Stimulated activated CD8-positive, alpha-beta memory T cell treated with anti-CD3 and anti-CD28 coated beads, Interleukin-4, amount 100 ng/mL, for 24 hours (primary cell): ENCODE data around the gene PDE3A.
"Not testable (repeated sequence)": the region's sequence is repeated elsewhere in the genome, so short reads cannot be mapped to it uniquely, and the experiment has no call there.

Source experiments
- DNase-seq: peaks from one replicate; pipeline ENCODE4 v3.0.0-alpha.2; 2020; ENCODE audit warnings: low read depth

Gene PDE3A

GRCh38 chr12:20604408-20605067 is 236.2 kb downstream of the PDE3A start:
- DNase-seq, result no peak

- not testable (repeated sequence) for DNase-seq
Measured at GRCh38 chr12:20615020-20615419, 246.7 kb downstream of the PDE3A start.

- no peak for DNase-seq
Measured at GRCh38 chr12:20616093-20616492, 247.8 kb downstream of the PDE3A start.

- DNase-seq, result no peak
Measured at GRCh38 chr12:20620261-20620660, 251.9 kb downstream of the PDE3A start.

- no peak for DNase-seq
Measured at GRCh38 chr12:20624718-20625117, 256.4 kb downstream of the PDE3A start.

- DNase-seq, result no peak
Measured at GRCh38 chr12:20625531-20625930, 257.2 kb downstream of the PDE3A start.

GRCh38 chr12:20627001-20627588 is 258.8 kb downstream of the PDE3A start:
- DNase-seq, result no peak

GRCh38 chr12:20628226-20628787 is 260.0 kb downstream of the PDE3A start:
- DNase-seq, result no peak

- DNase-seq, result no peak
Measured at GRCh38 chr12:20628999-20629398, 260.7 kb downstream of the PDE3A start.

- DNase-seq, result no peak
Measured at GRCh38 chr12:20629414-20630156, 261.2 kb downstream of the PDE3A start.

GRCh38 chr12:20631711-20632110 is 263.4 kb downstream of the PDE3A start:
- DNase-seq, result no peak

- DNase-seq, result no peak
Measured at GRCh38 chr12:20641106-20641505, 272.8 kb downstream of the PDE3A start.

- no peak for DNase-seq
Measured at GRCh38 chr12:20643822-20644221, 275.5 kb downstream of the PDE3A start.

GRCh38 chr12:20646239-20646827 is 278.0 kb downstream of the PDE3A start:
- DNase-seq, result no peak

GRCh38 chr12:20653871-20654270 is 285.5 kb downstream of the PDE3A start:
- no peak for DNase-seq

- no peak for DNase-seq
Measured at GRCh38 chr12:20656600-20656999, 288.3 kb downstream of the PDE3A start.

GRCh38 chr12:20657496-20657895 is 289.2 kb downstream of the PDE3A start:
- DNase-seq, result no peak

- no peak for DNase-seq
Measured at GRCh38 chr12:20681334-20681733, 313.0 kb downstream of the PDE3A start.

GRCh38 chr12:20695232-20695631 is 326.9 kb downstream of the PDE3A start, which contains the start of gene SLCO1C1:
SLCO1C1 (plus strand) TSS chr12:20695332; CDS start chr12:20699577, 4,245 bp downstream.
- no peak for DNase-seq

- DNase-seq, result no peak
Measured at GRCh38 chr12:20696181-20696905, 328.0 kb downstream of the PDE3A start.

GRCh38 chr12:20701106-20701505 is 332.8 kb downstream of the PDE3A start:
- no peak for DNase-seq

- DNase-seq, result no peak
Measured at GRCh38 chr12:20704860-20705259, 336.5 kb downstream of the PDE3A start.
